GM19455 (cell line): Measurements from ENCODE around the gene TTC9B.
"Not testable (repeated sequence)": the region's sequence is repeated elsewhere in the genome, so short reads cannot be mapped to it uniquely, and the experiment has no call there.

Source experiments
- ATAC-seq: cut with Tn5 transposase; IDR thresholded peaks from one replicate; pipeline ENCODE4 v1.9.1; 2021; ENCODE audit not compliant: unreplicated experiment

Gene TTC9B

DNA sequence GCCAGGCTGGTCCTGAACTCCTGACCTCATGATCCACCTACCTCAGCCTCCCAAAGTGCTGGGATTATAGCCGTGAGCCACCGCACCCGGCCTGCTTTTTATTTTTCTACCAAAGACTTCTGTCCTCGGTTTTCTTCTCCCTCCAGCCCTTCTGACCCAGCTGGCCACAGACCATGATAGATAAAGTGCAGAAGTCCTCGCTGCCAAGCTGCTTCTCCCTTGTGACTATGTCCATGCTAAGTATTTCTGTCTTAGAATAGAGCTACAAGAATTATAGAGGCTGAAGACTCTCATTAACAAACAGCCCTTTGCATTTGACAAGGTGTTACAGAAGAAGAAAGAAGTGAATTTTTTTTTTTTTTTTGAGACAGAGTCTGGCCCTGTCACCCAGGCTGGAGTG, 42.4 kb downstream of the TTC9B start:
- no peak for ATAC-seq

DNA sequence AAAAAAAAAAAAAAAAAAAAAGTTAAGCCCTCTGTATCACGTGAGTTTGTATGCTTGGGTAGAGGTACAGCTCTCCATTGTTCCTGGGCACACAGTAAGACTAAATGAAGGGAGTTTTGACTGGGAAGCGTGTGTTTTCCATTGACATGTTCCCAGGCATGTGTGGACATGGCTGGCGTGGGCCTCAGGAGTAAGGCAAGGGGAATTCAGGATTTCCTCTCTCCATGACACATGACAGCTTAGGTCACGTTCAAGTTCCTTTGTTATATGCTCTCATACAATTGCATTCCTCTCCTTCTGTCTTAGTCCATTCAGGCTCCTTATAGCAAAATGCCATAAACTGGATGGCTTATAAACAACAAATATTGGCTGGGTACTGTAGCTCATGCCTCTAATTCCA, 44.1 kb downstream of the TTC9B start:
- ATAC-seq: no peak

DNA sequence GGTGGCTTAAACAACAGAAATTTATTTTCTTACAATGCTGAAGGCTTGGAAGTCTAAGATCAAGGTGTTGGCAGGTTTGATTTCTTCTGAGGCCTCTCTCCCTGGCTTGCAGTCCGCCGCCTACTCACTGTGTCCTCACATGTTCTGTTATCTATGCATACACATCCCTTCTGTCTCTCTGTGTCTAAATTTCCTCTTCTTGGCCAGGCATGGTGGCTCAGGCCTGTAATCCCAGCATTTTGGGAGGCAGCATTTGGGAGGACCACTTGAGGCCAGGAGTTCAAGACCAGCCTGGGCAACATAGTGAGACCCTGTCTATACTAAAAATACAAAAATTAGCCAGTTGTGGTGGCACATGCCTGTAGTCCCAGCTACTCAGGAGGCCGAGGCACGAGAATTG, 46.9 kb downstream of the TTC9B start:
- ATAC-seq: not testable (repeated sequence)

DNA sequence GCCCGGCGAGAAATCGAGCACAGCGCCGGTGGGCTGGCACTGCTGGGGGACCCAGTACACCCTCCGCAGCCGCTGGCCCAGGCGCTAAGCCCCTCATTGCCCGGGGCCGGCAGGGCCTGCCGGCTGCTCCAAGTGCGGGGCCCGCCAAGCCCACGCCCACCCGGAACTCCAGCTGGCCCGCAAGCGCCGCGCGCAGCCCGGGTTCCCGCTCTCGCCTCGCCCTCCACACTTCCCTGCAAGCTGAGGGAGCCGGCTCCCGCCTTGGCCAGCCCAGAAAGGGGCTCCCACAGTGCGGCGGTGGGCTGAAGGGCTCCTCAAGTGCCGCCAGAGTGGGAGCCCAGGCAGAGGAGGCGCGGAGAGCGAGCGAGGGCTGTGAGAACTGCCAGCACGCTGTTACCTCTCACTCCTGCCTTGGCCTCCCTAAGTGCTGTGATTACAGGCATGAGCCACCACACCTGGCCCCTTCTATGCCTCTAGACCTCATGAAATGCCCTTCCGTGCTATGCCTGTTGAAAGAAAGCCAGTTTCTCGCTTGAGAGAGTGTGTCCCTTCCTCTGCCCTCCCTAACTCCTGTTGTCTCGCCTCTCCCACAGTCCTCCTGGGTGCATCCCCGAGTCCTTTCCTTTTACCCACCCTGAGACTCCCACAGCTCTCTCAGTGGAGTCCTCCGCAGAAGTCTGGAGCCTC, 47.7 kb downstream of the TTC9B start:
- not testable (repeated sequence) for ATAC-seq

DNA sequence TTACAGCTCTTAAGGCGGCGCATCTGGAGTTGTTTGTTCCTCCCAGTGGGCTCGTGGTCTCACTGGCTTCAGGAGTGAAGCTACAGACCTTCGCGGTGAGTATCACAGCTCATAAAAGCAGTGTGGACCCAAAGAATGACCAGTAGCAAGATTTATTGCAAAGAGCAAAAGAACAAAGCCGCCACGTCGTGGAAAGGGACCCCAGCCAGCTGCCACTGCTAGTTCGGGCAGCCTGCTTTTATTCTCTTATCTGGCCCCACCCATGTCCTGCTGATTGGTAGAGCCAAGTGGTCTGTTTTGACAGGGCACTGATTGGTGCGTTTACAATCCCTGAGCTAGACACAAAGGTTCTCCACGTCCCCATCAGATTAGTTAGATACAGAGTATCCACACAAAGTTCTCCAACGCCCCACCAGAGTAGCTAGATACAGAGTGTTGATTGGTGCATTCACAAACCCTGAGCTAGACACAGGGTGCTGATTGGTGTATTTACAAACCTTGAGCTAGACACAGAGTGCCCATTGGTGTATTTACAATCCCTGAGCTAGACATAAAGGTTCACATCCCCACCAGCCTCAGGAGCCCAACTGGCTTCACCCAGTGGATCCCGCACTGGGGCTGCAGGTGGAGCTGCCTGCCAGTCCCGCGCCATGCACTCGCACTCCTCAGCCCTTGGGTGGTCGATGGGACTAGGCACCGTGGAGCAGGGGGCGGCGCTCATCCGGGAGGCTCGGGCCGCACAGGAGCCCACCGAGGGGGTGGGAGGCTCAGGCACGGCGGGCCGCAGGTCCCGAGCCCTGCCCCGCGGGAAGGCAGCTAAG, 48.5 kb downstream of the TTC9B start:
- ATAC-seq: not testable (repeated sequence)
